CD14-positive monocyte (primary cell): ENCODE data around the gene PCGF1. TPM values are rescaled to one million over a fixed set of nuclear protein-coding genes. Genes with fewer than 3 reads are reported as not detected.

ENCODE experiments used
- DNase-seq, 3 donors: peaks; one replicate each; pipeline ENCODE4 v3.0.0-alpha.2; 2011 to 2022
- H2AFZ ChIP-seq: 2 replicates; pipeline ENCODE4 v1.6.0; 2012; ENCODE audit warnings: mild to moderate bottlenecking, low read depth, low read length, inconsistent platforms; ENCODE audit not compliant: insufficient read depth, poor library complexity, severe bottlenecking
- H3K27ac ChIP-seq, 2 donors: 1 replicate in 1 of 2; 2 replicates in 1 of 2; pipeline ENCODE4 v1.5.1; 2012 to 2013; ENCODE audit warnings: low read length in 2 of 2, control low read depth in 1 of 2, inconsistent platforms in 1 of 2, low read depth in 1 of 2, mild to moderate bottlenecking in 1 of 2
- H3K27me3 ChIP-seq, 2 donors: one replicate each; pipeline versions ENCODE4 v1.6.0 to v1.6.1; 2011 to 2013; ENCODE audit warnings: low read length in 2 of 2; ENCODE audit not compliant: control insufficient read depth in 2 of 2, insufficient read depth in 2 of 2
- H3K36me3 ChIP-seq, 2 donors: replicated peaks in 1 of 2; 1 replicate in 1 of 2; 2 replicates in 1 of 2; pipeline versions ENCODE4 v1.5.1 to v1.6.1; 2012 to 2013; ENCODE audit warnings: low read length in 2 of 2, control low read depth in 1 of 2, inconsistent platforms in 1 of 2, mild to moderate bottlenecking in 1 of 2; ENCODE audit not compliant: insufficient read depth in 2 of 2, control insufficient read depth in 1 of 2
- H3K4me1 ChIP-seq, 2 donors: 1 replicate in 1 of 2; 2 replicates in 1 of 2; pipeline versions ENCODE4 v1.5.1 to v1.6.1; 2012 to 2013; ENCODE audit warnings: low read length in 2 of 2, control low read depth in 1 of 2, inconsistent platforms in 1 of 2, mild to moderate bottlenecking in 1 of 2, moderate library complexity in 1 of 2; ENCODE audit not compliant: insufficient read depth in 2 of 2, control insufficient read depth in 1 of 2
- H3K4me2 ChIP-seq: replicated peaks from 2 replicates; pipeline ENCODE3; 2012; ENCODE audit warnings: low read length, moderate library complexity, mild to moderate bottlenecking; ENCODE audit not compliant: poor library complexity, severe bottlenecking; ENCODE audit errors: extremely low read depth
- H3K4me3 ChIP-seq, 3 experiments: fragments of 200-600 bp in 1 of 3; sonication (generic) in 1 of 3; replicated peaks in 1 of 3; 1 replicate in 2 of 3; 2 replicates in 1 of 3; pipeline ENCODE4 v1.5.1; 2011 to 2013; ENCODE audit warnings: low read length in 3 of 3, mild to moderate bottlenecking in 3 of 3, control low read depth in 2 of 3, low read depth in 2 of 3, inconsistent platforms in 1 of 3, moderate library complexity in 1 of 3
- H3K79me2 ChIP-seq: 2 replicates; pipeline ENCODE4 v1.6.0; 2012; ENCODE audit warnings: mild to moderate bottlenecking, control low read depth, inconsistent platforms, low read length, moderate library complexity; ENCODE audit not compliant: insufficient read depth
- H3K9ac ChIP-seq: 2 replicates; pipeline ENCODE4 v1.6.0; 2017; ENCODE audit warnings: low read length, mild to moderate bottlenecking; ENCODE audit not compliant: insufficient read depth, poor library complexity, severe bottlenecking
- H3K9me3 ChIP-seq, 2 donors: replicated peaks in 1 of 2; 1 replicate in 1 of 2; 2 replicates in 1 of 2; pipeline versions ENCODE4 v1.5.1 to v1.6.1; 2012 to 2013; ENCODE audit warnings: low read length in 2 of 2, control low read depth in 1 of 2; ENCODE audit not compliant: control insufficient read depth in 1 of 2, insufficient read depth in 1 of 2
- H4K20me1 ChIP-seq: 2 replicates; pipeline ENCODE4 v1.6.0; 2012; ENCODE audit warnings: mild to moderate bottlenecking, low read length, control low read depth, moderate library complexity; ENCODE audit not compliant: insufficient read depth
- H3K27ac Mint-ChIP-seq, 7 donors: one replicate each; pipeline ENCODE4 v1.8.0; 2020; ENCODE audit warnings: mild to moderate bottlenecking in 7 of 7, mixed read lengths in 7 of 7, moderate library complexity in 6 of 7, inconsistent platforms in 2 of 7
- H3K27me3 Mint-ChIP-seq, 3 donors: one replicate each; pipeline ENCODE4 v1.8.0; 2021 to 2022; ENCODE audit warnings: low read depth in 3 of 3, mild to moderate bottlenecking in 3 of 3, mixed read lengths in 3 of 3, moderate library complexity in 3 of 3, inconsistent platforms in 1 of 3
- H3K36me3 Mint-ChIP-seq, 2 donors: one replicate each; pipeline ENCODE4 v1.8.0; 2020; ENCODE audit warnings: mixed read lengths in 2 of 2, inconsistent platforms in 1 of 2, mild to moderate bottlenecking in 1 of 2
- H3K4me1 Mint-ChIP-seq: one replicate; pipeline ENCODE4 v1.8.0; 2020; ENCODE audit warnings: mild to moderate bottlenecking, mixed read lengths
- H3K4me3 Mint-ChIP-seq, 2 donors: one replicate each; pipeline ENCODE4 v1.8.0; 2020; ENCODE audit warnings: mild to moderate bottlenecking in 2 of 2, mixed read lengths in 2 of 2, moderate library complexity in 1 of 2
- H3K9me3 Mint-ChIP-seq, 7 donors: one replicate each; pipeline ENCODE4 v1.8.0; 2020 to 2022; ENCODE audit warnings: mixed read lengths in 7 of 7, mild to moderate bottlenecking in 6 of 7, moderate library complexity in 6 of 7, inconsistent platforms in 2 of 7
- WGBS: methylation state at CpG from one replicate; pipeline ENCODE4 v1.1.5; 2013; ENCODE audit warnings: missing lambda C conversion rate; ENCODE audit not compliant: insufficient coverage; 5-methylcytosine and 5-hydroxymethylcytosine counted together
- intact Hi-C, 2 donors: fragments of 100-400 bp; cut with micrococcal nuclease; formaldehyde crosslinking; loops; one replicate each; pipeline versions ENCODE4 v1.15.0 to v1.15.1; 2023
- polyA plus RNA-seq, 3 donors: library from polyadenylated mRNA; depleted of rRNA in 1 of 3; unstranded in 2 of 3; stranded (reverse) in 1 of 3; fragments of 300-500 nt in 2 of 3; fragments of >200 nt in 1 of 3; fragmentation: Illumina TruSeq in 2 of 3; gene quantifications; 1 replicate in 2 of 3; 2 replicates in 1 of 3; pipeline ENCODE4 v1.2.3, GENCODE V29; 2012 to 2021
- TF ChIP-seq, protein P1 (sequence below): fragments of 200-600 bp; IDR thresholded peaks from one replicate; pipeline ENCODE4 v1.8.0; 2022; ENCODE audit warnings: antibody characterized with exemption, mild to moderate bottlenecking

The PCGF1 gene
- polyA plus RNA-seq, 3 donors: 18.0 to 30.5 (median 20.5) TPM

DNA sequence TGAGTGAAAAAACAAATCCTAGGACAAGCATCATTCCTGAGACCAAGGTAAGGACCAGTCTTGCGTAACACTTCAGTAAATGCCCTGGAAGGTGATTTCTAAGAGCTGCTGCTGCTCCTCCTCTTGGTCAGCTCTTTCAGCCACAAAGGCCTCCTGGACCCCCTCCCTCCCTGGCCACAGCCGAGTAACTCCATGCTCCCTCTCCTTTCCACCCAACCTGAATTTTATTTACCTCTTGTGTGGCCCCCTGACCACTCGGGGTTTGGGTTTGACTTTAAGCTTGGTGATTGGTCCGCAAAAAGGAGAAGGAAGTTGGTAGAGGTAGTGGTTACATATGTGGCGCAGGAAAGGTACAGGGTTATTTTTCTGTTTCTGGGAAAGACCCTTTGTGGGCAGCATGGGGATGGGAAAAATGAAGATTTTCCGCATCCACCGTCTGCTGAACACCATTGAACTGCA is 31.4 kb upstream of the PCGF1 start:
- Histone ChIP-seq H3K9ac (no peak overlapping the region), H3K4me2 (no peak overlapping the region), H3K4me3 (no peak overlapping the region), H3K27me3 (no peaks in the 10 kb centered on the region), H3K9me3 (no peaks in the 10 kb centered on the region), H3K79me2 (no peaks in the 10 kb centered on the region), H3K4me1 (peaks cover 6 to 10% of the 10 kb centered on the region in 2 donors), H4K20me1 (no peaks in the 10 kb centered on the region), H3K27ac (no peak overlapping the region), H2AFZ (no peak overlapping the region), H3K36me3 (peaks cover 1 to 3% of the 10 kb centered on the region in 2 donors)
- H3K9me3 Mint-ChIP-seq: no peaks in the 10 kb centered on the region
- WGBS: 6% methylated on average over 4 of the region's 7 CpGs
- H3K36me3 Mint-ChIP-seq: peaks cover 11 to 16% of the 10 kb centered on the region in 2 donors
- peaks cover 2 to 7% (median 4%) of the 10 kb centered on the region in 3 donors for H3K27me3 Mint-ChIP-seq
- DNase-seq: no peak
- H3K4me3 Mint-ChIP-seq: peak overlapping the region in 1 of 2 donors; percentile 51
- H3K27ac Mint-ChIP-seq: peak overlapping the region in 1 of 7 donors; percentile 57
- intact Hi-C loops: loop anchor here in 1 of 2 donors (10.0 kb wide), 1 partner anchor 46 kb away; no protein-coding TSS in a partner anchor
- peaks cover 12% of the 10 kb centered on the region for H3K4me1 Mint-ChIP-seq
- TF ChIP-seq, protein P1, sequence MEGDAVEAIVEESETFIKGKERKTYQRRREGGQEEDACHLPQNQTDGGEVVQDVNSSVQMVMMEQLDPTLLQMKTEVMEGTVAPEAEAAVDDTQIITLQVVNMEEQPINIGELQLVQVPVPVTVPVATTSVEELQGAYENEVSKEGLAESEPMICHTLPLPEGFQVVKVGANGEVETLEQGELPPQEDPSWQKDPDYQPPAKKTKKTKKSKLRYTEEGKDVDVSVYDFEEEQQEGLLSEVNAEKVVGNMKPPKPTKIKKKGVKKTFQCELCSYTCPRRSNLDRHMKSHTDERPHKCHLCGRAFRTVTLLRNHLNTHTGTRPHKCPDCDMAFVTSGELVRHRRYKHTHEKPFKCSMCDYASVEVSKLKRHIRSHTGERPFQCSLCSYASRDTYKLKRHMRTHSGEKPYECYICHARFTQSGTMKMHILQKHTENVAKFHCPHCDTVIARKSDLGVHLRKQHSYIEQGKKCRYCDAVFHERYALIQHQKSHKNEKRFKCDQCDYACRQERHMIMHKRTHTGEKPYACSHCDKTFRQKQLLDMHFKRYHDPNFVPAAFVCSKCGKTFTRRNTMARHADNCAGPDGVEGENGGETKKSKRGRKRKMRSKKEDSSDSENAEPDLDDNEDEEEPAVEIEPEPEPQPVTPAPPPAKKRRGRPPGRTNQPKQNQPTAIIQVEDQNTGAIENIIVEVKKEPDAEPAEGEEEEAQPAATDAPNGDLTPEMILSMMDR: no peak

GRCh38 chr2:74537140-74537539 is 29.6 kb upstream of the PCGF1 start:
- no peak overlapping the region for H3K4me3 Mint-ChIP-seq
- peaks cover 9 to 18% of the 10 kb centered on the region in 2 donors for H3K36me3 ChIP-seq
- H3K9ac ChIP-seq: no peak overlapping the region
- no peak overlapping the region for H3K4me3 ChIP-seq
- no peaks in the 10 kb centered on the region for H3K9me3 Mint-ChIP-seq
- H3K4me1 Mint-ChIP-seq: peaks cover 12% of the 10 kb centered on the region
- 97% methylated on average over 3 of the region's 4 CpGs for WGBS
- no peaks in the 10 kb centered on the region for H3K79me2 ChIP-seq
- H4K20me1 ChIP-seq: no peaks in the 10 kb centered on the region
- H3K4me1 ChIP-seq: peaks cover 6 to 10% of the 10 kb centered on the region in 2 donors
- intact Hi-C loops: loop anchor here in 1 of 2 donors (10.0 kb wide), 1 partner anchor 48 kb away; no protein-coding TSS in a partner anchor
- H3K36me3 Mint-ChIP-seq: peaks cover 20 to 23% of the 10 kb centered on the region in 2 donors
- DNase-seq: no peak
- no peak overlapping the region for H3K27ac ChIP-seq
- H3K4me2 ChIP-seq: no peak overlapping the region
- H3K27ac Mint-ChIP-seq: no peak overlapping the region
- TF ChIP-seq, protein P1: no peak
- peaks cover 2 to 5% (median 4%) of the 10 kb centered on the region in 3 donors for H3K27me3 Mint-ChIP-seq
- no peaks in the 10 kb centered on the region for H3K27me3 ChIP-seq
- no peaks in the 10 kb centered on the region for H3K9me3 ChIP-seq
- no peak overlapping the region for H2AFZ ChIP-seq
